Urinary bladder (tissue), 4 donors: ENCODE results near the gene MAPK10. TPM values are rescaled to one million over a fixed set of nuclear protein-coding genes. Genes with fewer than 3 reads are reported as not detected.

Experiments used
- DNase-seq: peaks from one replicate; pipeline ENCODE4 v3.0.0-alpha.2; 2015; ENCODE audit errors: extremely low spot score
- H3K27ac ChIP-seq: one replicate; pipeline ENCODE4 v1.5.1; 2013; ENCODE audit warnings: low read depth, mild to moderate bottlenecking, moderate library complexity
- H3K36me3 ChIP-seq: one replicate; pipeline ENCODE4 v1.6.1; 2013; ENCODE audit warnings: mild to moderate bottlenecking, moderate library complexity; ENCODE audit not compliant: insufficient read depth
- H3K4me1 ChIP-seq: one replicate; pipeline ENCODE4 v1.6.1; 2013; ENCODE audit warnings: mild to moderate bottlenecking, moderate library complexity; ENCODE audit not compliant: insufficient read depth
- H3K4me3 ChIP-seq: one replicate; pipeline ENCODE4 v1.5.1; 2013; ENCODE audit warnings: low read depth, low read length
- WGBS: extraction: QIAGEN DNeasy Blood & Tissue Kit; methylation state at CpG from one replicate; pipeline ENCODE4 v1.1.7; 2013; 5-methylcytosine and 5-hydroxymethylcytosine counted together
- polyA plus RNA-seq: library from polyadenylated mRNA; stranded (reverse); fragments of 200-250 nt; gene quantifications from one replicate; pipeline ENCODE4 v1.2.3, GENCODE V29; 2013
- total RNA-seq: library from RNA; depleted of rRNA; stranded (reverse); fragments of >200 nt; gene quantifications from one replicate; pipeline ENCODE4 v1.2.3, GENCODE V29; 2014
- donor health status: healthy with polysubstance abuse.
- donor health status: healthy.

Gene MAPK10
- total and polyA plus RNA-seq, 2 donors, result 15.5 to 247 TPM

DNA sequence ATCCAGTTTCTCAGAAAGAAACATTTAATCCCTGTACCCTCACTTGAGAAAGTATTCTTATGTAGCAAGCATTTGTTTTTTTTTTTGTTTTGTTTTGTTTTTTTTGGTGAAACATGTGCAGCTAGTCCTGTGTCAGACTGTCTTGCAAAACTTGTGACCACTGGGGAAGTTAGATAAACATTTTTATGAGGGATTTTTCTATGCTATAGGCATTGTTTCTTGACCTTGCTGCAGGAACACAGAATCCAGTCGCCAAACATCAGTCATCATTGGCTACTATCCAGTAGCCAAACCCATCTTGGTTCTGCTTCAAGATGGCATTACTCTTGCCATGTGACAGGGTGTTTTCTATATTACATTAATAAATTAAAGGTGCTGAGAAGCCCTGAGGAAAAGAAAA lies 7.7 kb upstream of the MAPK10 start:
- no peaks in the 10 kb centered on the region for H3K36me3 ChIP-seq
- no peak overlapping the region for H3K4me3 ChIP-seq
- 43% methylated on average over 1 of the region's 1 CpG for WGBS
- DNase-seq, result no peak
- H3K27ac ChIP-seq, result no peak overlapping the region
- H3K4me1 ChIP-seq, result no peaks in the 10 kb centered on the region

DNA sequence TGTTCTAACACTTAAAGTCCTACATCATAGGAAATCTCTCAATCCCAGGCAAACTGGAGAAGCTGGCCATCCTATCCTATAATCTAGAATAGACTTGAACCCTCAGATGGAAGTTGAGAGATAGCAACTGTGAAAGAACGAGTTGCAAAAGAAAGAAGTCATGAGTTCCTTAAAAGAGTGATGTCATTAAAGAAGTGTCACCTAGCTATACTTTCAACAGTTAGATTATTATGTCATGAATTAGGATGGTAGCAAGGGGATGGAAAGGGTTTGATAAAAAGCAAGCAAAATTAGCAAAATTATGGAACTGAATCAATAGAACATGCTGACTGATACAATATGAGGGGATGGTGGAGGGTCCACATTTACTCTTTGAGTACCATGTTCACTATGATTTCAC lies 7.1 kb upstream of the MAPK10 start:
- no peaks in the 10 kb centered on the region for H3K4me1 ChIP-seq
- no peak overlapping the region for H3K4me3 ChIP-seq
- WGBS, result 86% methylated on average over 1 of the region's 1 CpG
- H3K27ac ChIP-seq, result no peak overlapping the region
- DNase-seq, result no peak
- no peaks in the 10 kb centered on the region for H3K36me3 ChIP-seq

DNA sequence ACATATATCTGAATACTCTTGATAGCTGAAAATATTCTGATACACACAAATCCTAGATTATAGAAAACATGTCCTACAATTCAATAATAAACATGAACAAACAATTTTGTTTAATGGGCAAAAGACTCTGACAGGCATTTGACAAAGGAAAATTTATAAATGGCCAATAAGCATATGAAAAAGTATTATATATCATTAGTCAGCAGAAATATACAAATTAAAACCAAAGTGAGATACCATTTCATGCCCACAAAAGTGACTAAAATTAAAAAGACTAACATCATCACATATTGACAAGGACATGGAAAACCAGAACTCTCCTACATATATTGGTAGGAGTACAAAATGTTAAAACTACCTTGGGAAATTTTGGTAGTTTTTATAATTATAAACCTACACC lies 2.7 kb upstream of the MAPK10 start:
- no peak for DNase-seq
- H3K4me3 ChIP-seq, result no peak overlapping the region
- H3K27ac ChIP-seq, result no peak overlapping the region

DNA sequence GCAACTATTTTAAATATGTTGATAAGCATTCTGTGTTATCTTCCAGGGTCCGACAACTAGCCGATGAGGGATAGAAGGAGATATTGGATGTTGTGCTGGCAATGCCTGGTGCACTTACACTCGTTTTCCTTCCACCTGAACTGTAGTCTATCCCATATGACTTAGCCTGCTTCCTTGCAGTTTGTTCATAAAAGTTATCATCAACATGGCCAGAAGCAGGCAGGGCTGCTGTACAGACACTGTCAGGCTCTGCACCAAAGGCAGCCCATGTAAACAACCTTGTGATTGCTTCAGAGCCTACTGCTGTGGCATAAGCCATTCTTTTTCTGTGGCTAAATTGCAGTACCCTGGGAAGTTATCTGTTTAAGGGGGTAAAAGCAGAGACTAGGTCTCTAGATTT lies 1.6 kb downstream of the MAPK10 start:
- no peak for DNase-seq
- no peaks in the 10 kb centered on the region for H3K36me3 ChIP-seq
- no peak overlapping the region for H3K4me3 ChIP-seq
- H3K27ac ChIP-seq, result no peak overlapping the region
- no peaks in the 10 kb centered on the region for H3K4me1 ChIP-seq
- 72% methylated on average over 3 of the region's 3 CpGs for WGBS

More for the DNA sequence above, 2.7 kb upstream of the MAPK10 start:
- H3K36me3 ChIP-seq, result no peaks in the 10 kb centered on the region
- no peaks in the 10 kb centered on the region for H3K4me1 ChIP-seq

DNA sequence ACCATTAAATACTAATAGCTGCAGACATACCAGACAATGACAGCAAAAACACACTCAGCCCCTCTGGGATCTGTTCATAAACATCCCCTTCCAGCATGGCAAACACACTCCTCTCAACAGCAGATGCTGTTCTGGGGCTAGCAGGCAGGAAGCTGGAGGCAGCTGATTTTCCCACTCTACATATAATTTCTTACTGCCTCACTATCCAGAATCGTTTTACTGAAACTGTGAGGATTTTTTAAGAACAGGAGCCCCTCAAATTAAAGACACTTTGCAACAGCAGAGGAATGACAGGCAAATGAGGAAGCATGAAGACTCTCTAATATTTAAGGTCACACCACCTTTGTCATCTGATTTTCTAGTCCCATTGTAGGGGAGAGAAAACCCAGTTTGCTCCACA lies 2.2 kb downstream of the MAPK10 start:
- H3K36me3 ChIP-seq, result no peaks in the 10 kb centered on the region
- H3K4me3 ChIP-seq, result no peak overlapping the region
- DNase-seq, result no peak
- no peaks in the 10 kb centered on the region for H3K4me1 ChIP-seq
- H3K27ac ChIP-seq, result no peak overlapping the region
- 18% methylated on average over 1 of the region's 1 CpG for WGBS

DNA sequence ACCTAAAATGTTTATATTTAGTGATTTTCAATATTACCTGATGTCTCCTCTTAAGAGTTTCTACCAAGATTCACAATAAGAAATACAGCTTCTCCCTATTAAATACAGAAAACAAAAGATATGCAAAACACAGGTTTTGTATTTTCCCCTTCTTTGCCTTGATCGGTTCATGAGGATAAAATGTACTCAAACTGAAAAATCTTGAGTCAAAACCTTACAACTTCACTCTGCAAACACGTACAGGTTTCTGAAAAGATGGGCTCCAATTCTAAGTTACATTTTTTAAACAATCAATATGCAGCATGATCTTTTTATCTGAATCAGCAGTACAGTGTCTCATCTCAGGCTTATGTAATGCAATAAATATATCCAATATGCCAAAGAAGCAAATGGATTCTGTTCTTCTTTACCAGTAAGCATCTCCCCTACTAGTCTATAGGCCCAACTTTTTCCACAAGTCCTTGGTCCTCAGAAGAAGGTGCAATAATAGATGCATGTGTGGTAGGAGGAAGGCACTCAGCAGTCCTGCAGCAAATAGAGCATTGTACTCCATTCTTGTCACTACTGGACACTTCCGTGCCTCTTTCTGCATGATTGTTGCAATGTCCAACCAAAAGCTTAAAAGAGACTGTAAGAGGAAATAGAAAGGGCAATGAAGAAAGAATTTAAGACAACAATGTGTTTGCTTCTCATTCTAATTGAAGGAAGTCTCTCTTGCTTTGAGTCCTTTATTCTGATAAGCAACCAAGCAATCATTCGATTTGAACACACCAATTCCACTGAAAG lies 3.2 kb downstream of the MAPK10 start:
- Histone ChIP-seq H3K4me3 (no peak overlapping the region), H3K27ac (no peak overlapping the region), H3K4me1 (no peaks in the 10 kb centered on the region), H3K36me3 (no peaks in the 10 kb centered on the region)
- DNase-seq, result no peak
- WGBS, result 73% methylated on average over 4 of the region's 4 CpGs

DNA sequence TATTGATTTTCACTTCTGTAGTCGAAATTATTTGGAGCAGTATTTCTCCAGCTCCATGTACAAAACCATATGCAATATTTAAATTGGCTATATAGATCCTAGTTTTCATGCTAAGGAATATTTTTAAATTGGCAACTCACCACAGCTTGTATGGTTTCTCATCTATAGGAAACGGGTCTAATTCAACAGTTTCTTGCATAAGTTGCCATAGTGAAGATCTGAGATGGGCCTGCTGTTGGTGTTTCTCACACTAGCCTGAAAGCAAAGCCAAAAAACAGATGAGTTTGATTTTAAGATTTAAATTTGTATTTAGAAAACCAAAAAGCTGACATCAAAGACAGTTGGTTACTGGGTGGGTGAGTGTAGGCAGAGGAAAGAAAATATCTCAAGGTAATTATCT lies 5.5 kb downstream of the MAPK10 start:
- Histone ChIP-seq H3K4me1 (no peaks in the 10 kb centered on the region), H3K36me3 (no peaks in the 10 kb centered on the region), H3K4me3 (no peak overlapping the region), H3K27ac (no peak overlapping the region)
- 91% methylated on average over 2 of the region's 2 CpGs for WGBS
- no peak for DNase-seq

DNA sequence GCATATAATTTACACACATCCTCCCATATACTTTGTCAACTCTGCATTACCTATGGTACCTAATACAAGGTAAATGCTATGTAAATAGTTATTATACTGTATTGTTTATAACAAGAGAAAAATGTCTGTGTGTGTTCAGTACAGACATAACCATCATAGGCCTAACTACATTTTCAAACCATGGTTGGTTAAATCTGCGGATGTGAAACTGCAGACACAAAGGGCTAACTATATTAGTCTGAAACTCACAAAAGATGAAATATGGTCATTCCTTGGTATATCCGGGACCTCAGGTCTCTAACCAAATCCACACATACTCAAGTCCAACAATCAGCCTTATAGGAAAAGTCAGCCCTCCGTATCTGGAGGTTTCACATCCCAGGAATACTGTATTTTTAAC lies 13.5 kb downstream of the MAPK10 start:
- 91% methylated on average over 3 of the region's 3 CpGs for WGBS
- Histone ChIP-seq H3K4me1 (no peaks in the 10 kb centered on the region), H3K27ac (no peak overlapping the region), H3K4me3 (no peak overlapping the region), H3K36me3 (no peaks in the 10 kb centered on the region)
- DNase-seq, result no peak

DNA sequence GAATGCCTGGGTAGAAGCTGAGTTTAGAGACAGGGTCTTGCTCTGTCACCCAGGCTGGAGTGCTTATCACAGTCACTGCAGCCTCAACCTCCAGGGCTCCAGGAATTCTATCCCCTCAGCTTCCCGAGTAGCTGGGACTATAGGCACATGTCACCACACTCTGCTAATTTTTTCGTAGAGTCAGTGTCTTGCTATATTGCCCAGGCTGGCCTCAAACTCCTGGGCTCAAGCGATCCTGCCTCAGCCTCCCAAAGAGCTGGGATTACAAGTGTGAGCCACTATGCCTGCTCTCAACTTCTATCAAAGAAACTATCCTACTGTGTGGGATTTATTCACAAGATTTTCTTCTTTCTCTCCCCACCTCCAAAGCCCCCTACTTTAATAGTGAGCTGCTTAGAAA lies 15.7 kb downstream of the MAPK10 start:
- Histone ChIP-seq H3K4me3 (no peak overlapping the region), H3K27ac (no peak overlapping the region), H3K36me3 (no peaks in the 10 kb centered on the region), H3K4me1 (no peaks in the 10 kb centered on the region)
- WGBS, result 80% methylated on average over 3 of the region's 3 CpGs
- no peak for DNase-seq

DNA sequence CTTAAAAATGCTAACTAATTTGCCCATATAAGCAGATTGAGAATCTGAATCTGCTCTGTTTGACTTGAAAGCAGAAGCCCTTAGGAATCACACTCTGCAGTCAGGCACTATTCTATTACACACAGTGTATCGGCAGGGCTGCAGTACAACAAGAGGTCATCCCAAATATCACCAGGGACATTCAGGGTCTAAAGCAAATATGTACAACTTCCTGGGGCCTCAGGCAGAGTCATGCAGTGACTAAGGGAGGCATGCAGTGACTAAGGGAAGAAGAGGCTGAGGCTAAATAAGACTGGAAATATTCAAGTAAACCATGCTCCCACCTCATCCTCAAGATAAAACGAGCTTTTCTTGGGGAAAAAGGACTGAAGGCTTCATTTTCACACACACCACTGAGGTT lies 20.9 kb downstream of the MAPK10 start:
- DNase-seq, result no peak
- H3K27ac ChIP-seq, result no peak overlapping the region

DNA sequence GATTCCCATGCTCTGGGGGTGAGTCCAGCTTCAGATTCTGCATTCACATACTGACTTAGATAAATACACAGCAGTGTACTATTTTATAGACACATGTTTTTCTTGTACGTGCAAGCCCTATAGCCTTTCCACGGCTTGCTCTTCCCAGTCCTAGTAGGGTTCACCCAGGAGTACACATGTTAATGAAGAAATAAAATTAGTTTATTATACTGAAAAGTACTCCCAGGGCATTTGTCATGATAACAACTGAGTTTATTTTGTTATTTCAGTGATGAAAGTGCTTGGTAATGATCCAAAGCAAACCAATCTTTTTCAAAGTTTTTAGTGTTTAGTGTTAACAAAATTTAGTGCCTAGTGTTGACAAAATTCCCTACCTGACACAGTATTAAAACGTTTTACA lies 21.3 kb downstream of the MAPK10 start:
- Histone ChIP-seq H3K4me1 (no peaks in the 10 kb centered on the region), H3K4me3 (no peak overlapping the region), H3K27ac (no peak overlapping the region), H3K36me3 (no peaks in the 10 kb centered on the region)
- 53% methylated on average over 3 of the region's 3 CpGs for whole genome bisulfite sequencing
- DNase-seq, result no peak

More for the DNA sequence above, 20.9 kb downstream of the MAPK10 start:
- Histone ChIP-seq H3K4me3 (no peak overlapping the region), H3K4me1 (no peaks in the 10 kb centered on the region), H3K36me3 (no peaks in the 10 kb centered on the region)
- 83% methylated on average over 2 of the region's 2 CpGs for WGBS

DNA sequence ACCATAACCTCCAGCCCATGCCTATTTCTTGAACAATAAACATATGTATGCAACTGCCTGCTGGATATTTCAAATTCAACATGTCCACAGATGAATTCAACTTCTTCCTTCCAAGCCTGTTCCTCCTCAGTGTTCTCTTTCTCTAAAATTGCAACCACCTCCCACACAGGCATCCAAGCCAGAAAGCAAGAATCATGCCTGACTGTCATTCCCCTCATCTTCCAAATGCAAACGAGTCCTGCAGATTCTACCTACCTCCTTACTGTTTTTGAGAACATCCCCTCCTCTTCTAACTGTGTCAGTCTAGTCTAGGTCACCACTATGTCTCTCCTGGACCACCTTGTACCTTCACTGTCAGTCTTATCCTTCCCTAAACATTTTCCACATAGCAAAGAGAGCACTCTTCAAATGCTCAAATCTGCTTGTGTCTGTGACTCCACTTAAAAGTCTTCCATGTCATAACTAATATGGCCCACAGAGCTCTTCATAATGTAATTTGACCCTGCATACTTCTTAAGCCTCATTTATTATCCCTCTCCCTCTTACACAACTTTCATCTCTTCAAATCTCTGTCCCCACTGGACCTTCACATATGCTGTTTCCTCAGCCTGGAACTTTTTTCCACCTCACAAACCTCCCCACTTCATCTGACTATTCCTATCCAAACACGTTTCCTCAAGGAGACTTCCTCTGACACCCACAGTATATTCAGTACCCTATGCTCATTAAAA lies 25.7 kb downstream of the MAPK10 start:
- WGBS, result 67% methylated on average over 2 of the region's 2 CpGs
- H3K4me3 ChIP-seq, result no peak overlapping the region
- no peaks in the 10 kb centered on the region for H3K36me3 ChIP-seq
- H3K27ac ChIP-seq, result no peak overlapping the region
- no peaks in the 10 kb centered on the region for H3K4me1 ChIP-seq
- no peak for DNase-seq

DNA sequence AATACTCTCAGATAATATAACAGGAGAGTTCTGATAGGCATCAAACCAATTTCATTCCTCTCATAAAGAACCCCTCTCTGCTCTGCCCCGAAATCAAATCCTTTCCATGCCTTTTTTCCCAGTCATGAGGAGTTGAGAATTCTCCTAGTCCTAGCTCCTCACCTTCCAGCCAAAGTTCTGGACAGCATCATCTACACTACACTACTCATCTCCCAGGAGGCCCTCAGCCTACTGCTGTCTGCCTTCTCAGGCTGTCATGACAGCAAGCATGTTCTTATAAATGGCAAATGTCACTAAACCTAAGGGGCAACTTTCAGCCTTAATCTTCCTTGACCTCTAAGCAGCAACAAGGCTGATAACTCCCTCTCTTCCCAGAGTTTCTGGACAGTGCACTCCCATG lies 26.6 kb downstream of the MAPK10 start:
- H3K36me3 ChIP-seq, result no peaks in the 10 kb centered on the region
- no peak overlapping the region for H3K4me3 ChIP-seq
- H3K27ac ChIP-seq, result no peak overlapping the region
- no peaks in the 10 kb centered on the region for H3K4me1 ChIP-seq
- DNase-seq, result no peak
- 74% methylated on average over 1 of the region's 1 CpG for WGBS

DNA sequence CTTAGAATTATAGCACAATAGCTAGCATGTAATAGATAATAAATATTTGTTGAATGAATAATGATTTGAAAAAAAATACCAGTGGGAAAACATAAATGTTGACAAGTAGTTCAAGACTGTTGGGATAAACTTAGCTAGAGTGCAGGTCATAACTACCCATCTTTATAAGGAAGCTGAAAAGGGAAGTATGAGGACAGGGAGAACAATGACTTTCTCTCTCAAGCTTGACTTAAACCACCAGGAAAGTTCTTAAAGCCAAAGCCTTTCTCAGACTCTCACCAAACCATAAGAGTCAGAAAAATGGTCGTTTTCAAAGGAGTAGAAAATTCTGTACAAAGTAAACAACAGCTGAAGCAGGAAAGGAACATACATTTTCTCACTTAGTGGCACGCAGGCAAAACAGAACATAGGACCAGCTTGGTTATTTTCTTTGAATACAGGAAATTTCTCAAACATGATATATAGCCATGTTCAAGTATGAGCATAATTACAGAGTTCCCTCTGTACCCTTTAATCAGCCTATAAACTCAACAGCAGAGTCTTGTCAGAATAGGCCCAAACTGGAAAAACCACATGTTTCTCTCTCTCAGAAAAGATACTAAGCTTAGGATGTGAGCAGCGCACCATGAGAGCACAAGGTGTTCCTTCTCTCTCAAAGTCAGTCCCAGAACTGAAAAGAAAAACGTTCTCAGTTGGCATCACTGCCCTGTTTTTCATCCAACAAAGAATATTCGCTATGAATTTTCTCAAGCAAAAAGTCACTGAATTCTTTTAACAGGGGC lies 28.7 kb downstream of the MAPK10 start:
- Histone ChIP-seq H3K4me3 (no peak overlapping the region), H3K4me1 (no peaks in the 10 kb centered on the region), H3K27ac (no peak overlapping the region), H3K36me3 (no peaks in the 10 kb centered on the region)
- DNase-seq, result peak; percentile 86
- WGBS, result 47% methylated on average over 5 of the region's 5 CpGs
